Renal cortex interstitium (tissue), 15 donors: ENCODE results near the gene RAD51C. TPM values are rescaled to one million over a fixed set of nuclear protein-coding genes. Genes with fewer than 3 reads are reported as not detected.
"Not testable (repeated sequence)": the region's sequence is repeated elsewhere in the genome, so short reads cannot be mapped to it uniquely, and the experiment has no call there.

Experiments
- DNase-seq, 11 donors: peaks; one replicate each; pipeline ENCODE4 v3.0.0-alpha.2; 2013; ENCODE audit warnings: low read depth in 9 of 11, low spot score in 4 of 11; ENCODE audit errors: extremely low read depth in 1 of 11
- long read RNA-seq, 16 experiments: transcript quantifications; one replicate each; lab custom pipeline, GENCODE V29; 2026
- polyA plus RNA-seq, 3 donors: library from polyadenylated mRNA; unstranded; fragments of 120-200 nt; gene quantifications; one replicate each; pipeline ENCODE4 v1.2.1, GENCODE V29; 2013; ENCODE audit not compliant: insufficient read length in 3 of 3

The RAD51C gene
- 10 to 100 TPM; 40.2 to 50.0 (median 43.3) TPM for polyA plus RNA-seq
- long read RNA-seq, donor 1, partial matches to known transcripts: 0 of 6 reads
- long read RNA-seq, donor 1, other reads (novel, unspliced or antisense): 0 of 6 reads
- long read RNA-seq, donor 2, transcript RAD51C-203 (2 exons, 567 nt): major isoform, 8 of 18 reads
- long read RNA-seq, donor 2, partial matches to known transcripts: 6 of 18 reads
- long read RNA-seq, donor 2, other reads (novel, unspliced or antisense): 0 of 18 reads
- long read RNA-seq, donor 3, transcript RAD51C-201 (9 exons, 2,591 nt): major isoform, 9 of 15 reads
- long read RNA-seq, donor 3, partial matches to known transcripts: 0 of 15 reads
- long read RNA-seq, donor 3, other reads (novel, unspliced or antisense): 0 of 15 reads
- long read RNA-seq, donor 4, transcript RAD51C-201 (9 exons, 2,591 nt): major isoform, 7 of 14 reads
- long read RNA-seq, donor 4, transcript RAD51C-203 (2 exons, 567 nt): minor isoform, 6 of 14 reads
- long read RNA-seq, donor 4, partial matches to known transcripts: 0 of 14 reads
- long read RNA-seq, donor 4, other reads (novel, unspliced or antisense): 0 of 14 reads
- long read RNA-seq, donor 5: 0 reads
- long read RNA-seq, donor 6, partial matches to known transcripts: 0 of 8 reads
- long read RNA-seq, donor 6, other reads (novel, unspliced or antisense): 0 of 8 reads
- long read RNA-seq, donor 7, transcript RAD51C-203 (2 exons, 567 nt): major isoform, 12 of 24 reads
- long read RNA-seq, donor 7, partial matches to known transcripts: 6 of 24 reads
- long read RNA-seq, donor 7, other reads (novel, unspliced or antisense): 0 of 24 reads
- long read RNA-seq, donor 8: 0 reads
- long read RNA-seq, donor 9, transcript RAD51C-203 (2 exons, 567 nt): major isoform, 6 of 11 reads
- long read RNA-seq, donor 9, partial matches to known transcripts: 0 of 11 reads
- long read RNA-seq, donor 9, other reads (novel, unspliced or antisense): 0 of 11 reads
- long read RNA-seq, donor 10, partial matches to known transcripts: 0 of 8 reads
- long read RNA-seq, donor 10, other reads (novel, unspliced or antisense): 0 of 8 reads
- long read RNA-seq, donor 11, partial matches to known transcripts: 0 of 4 reads
- long read RNA-seq, donor 11, other reads (novel, unspliced or antisense): 0 of 4 reads
- long read RNA-seq, donor 12, partial matches to known transcripts: 0 of 3 reads
- long read RNA-seq, donor 12, other reads (novel, unspliced or antisense): 0 of 3 reads
- long read RNA-seq, donor 13: 0 reads
- long read RNA-seq, donor 14, transcript RAD51C-201 (9 exons, 2,591 nt): minor isoform, 5 of 16 reads
- long read RNA-seq, donor 14, transcript RAD51C-203 (2 exons, 567 nt): major isoform, 9 of 16 reads
- long read RNA-seq, donor 14, partial matches to known transcripts: 0 of 16 reads
- long read RNA-seq, donor 14, other reads (novel, unspliced or antisense): 0 of 16 reads
- long read RNA-seq, donor 15, partial matches to known transcripts: 0 of 3 reads
- long read RNA-seq, donor 15, other reads (novel, unspliced or antisense): 0 of 3 reads
- long read RNA-seq, donor 16, transcript RAD51C-201 (9 exons, 2,591 nt): minor isoform, 13 of 42 reads
- long read RNA-seq, donor 16, transcript RAD51C-203 (2 exons, 567 nt): major isoform, 16 of 42 reads
- long read RNA-seq, donor 16, partial matches to known transcripts: 8 of 42 reads
- long read RNA-seq, donor 16, other reads (novel, unspliced or antisense): 0 of 42 reads

GRCh38 chr17:58692239-58693055 lies at the start of gene RAD51C:
TSS of gene RAD51C (plus strand) at chr17:58692602. CDS start at chr17:58692644, 42 bp downstream.
- peak; percentile 56 to 82 (median 76) for DNase-seq

DNA sequence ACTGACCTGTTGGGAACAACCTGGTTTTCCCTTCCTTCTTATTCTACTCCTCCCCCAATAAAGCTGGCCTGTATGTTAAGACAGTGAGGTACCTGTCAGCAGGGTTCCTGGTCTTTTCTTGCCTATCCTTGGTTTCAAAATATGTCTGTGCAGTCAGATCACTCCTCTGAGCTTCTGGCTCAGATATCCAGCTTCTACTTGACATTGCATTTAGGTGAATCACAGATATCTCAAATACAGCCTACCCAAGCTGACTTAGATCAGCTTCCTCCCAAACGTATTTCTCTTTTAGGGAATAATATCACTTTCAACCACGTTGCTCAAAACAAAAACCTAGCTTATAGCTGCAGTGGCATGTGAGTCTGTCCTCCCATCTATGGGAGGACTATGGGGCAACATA lies 49.3 kb upstream of the RAD51C start:
- DNase-seq: no peak

DNA sequence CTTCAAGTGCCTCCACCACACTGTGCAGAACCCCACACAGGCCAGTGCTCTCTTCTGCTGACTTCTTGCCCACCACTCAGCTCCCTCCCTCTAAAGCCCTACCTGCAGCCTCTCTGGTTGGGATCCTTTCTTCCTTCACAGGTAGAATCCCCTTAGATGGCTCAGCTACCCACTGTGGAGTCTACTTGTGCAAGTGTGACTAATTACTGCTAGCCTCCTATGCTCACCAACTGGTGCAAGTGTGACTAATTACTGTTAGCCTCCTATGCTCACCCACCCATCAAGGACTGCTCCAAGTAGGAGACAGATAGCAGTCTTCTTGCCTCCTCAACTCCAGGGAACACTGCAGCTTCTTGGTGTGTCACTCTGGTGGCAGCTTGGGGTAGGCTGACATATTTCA lies 44.2 kb upstream of the RAD51C start:
- no peak for DNase-seq

DNA sequence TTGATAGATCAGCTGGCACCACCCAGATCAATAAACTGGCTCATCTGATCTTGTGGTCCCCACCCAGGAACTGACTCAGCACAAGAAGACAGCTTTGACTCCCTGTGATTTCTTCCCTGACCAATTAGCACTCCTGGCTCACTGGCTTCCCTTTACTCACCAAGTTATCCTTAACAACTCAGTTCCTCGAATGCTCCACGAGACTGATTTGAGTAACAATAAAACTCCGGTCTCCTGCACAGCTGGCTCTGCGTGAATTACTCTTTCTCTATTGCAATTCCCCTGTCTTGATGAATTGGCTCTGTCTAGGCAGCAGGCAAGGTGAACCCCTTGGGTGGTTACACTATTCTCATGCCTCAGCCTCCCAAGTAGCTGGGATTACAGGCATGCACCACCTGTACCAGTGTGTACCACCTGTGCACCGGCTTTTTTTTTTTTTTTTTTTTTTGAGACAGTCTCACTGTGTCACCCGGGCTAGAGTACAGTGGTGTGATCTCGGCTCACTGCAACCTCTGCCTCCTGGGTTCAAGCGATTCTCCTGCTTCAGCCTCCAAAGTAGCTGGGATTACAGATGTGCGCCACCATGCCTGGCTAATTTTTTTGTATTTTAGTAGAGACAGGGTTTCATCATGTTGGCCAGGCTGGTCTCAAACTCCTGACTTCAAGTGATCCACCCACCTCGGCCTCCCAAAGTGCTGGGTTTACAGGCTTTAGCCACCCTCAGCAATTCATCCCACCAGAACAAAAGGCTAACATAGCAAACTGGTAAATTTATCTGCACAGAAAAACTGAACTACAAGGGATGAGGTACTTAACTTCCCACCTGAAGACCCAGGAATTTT lies 34.2 kb upstream of the RAD51C start:
- not testable (repeated sequence) for DNase-seq

DNA sequence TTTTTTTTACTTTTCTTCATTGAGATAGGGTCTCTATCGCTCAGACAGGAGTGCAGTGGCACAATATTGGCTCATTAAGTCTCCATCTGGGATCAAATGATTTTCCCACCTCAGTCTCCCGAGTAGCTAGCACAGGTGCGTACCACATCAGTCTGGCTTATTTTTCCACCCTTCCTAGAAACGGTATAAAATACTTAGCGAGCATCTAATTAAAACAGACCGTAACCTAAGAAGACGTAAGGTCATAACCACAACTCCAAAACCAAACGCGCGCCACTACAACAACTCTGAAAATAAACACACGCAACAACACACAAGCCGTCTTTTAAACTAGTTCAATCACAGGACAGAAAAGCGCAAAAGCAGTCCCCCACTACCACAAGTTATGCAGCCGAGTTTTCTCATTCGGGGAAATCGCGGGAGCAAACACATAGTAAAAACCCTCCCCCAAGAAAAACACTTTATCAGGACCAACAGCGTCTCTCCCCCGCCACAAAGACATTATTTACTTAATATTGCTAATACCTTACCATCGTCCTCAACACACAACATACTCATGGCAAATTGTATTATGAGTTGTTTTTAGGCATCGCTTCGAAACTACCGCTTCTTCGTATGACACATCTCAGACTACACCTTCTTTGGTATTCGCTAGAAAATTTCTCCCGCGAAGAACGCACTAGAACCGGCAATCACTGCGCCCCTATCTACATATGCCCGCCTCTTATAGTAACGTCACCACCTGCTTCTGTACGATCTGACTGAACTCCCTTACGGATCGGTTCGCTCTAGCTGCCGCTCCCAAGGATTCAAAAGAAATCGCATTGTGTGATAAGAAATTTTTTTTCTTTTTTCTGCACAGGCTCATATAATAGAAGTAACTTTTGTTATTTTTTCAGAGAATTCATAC lies 33.3 kb upstream of the RAD51C start:
- peak; percentile 78 to 96 (median 94) for DNase-seq

GRCh38 chr17:58659714-58660084 lies 32.7 kb upstream of the RAD51C start:
- DNase-seq: not testable (repeated sequence)

GRCh38 chr17:58660621-58661020 lies 31.8 kb upstream of the RAD51C start:
- no peak for DNase-seq

DNA sequence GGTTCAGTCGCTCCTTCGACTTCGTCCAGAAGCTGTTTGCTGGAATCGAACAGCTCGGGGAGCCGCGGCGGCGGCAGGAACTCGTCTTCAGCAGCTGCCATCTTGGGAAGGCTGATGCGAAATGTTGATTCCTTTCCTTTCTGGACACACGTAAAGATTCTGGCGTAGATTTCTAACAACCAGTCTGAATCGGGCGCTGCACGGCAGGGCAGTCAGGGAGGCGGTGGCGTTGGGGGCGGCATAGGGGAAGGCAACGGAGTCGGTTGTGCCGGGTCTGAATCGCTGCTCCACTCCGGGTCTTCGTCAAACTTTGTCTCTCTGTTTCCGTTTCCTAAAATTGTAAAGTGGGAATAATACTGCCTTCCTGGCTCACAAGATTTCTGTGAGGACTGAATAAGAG lies 30.9 kb upstream of the RAD51C start:
- DNase-seq: no peak

- no peak for DNase-seq
Measured at GRCh38 chr17:58664302-58664701, 28.1 kb upstream of the RAD51C start.

DNA sequence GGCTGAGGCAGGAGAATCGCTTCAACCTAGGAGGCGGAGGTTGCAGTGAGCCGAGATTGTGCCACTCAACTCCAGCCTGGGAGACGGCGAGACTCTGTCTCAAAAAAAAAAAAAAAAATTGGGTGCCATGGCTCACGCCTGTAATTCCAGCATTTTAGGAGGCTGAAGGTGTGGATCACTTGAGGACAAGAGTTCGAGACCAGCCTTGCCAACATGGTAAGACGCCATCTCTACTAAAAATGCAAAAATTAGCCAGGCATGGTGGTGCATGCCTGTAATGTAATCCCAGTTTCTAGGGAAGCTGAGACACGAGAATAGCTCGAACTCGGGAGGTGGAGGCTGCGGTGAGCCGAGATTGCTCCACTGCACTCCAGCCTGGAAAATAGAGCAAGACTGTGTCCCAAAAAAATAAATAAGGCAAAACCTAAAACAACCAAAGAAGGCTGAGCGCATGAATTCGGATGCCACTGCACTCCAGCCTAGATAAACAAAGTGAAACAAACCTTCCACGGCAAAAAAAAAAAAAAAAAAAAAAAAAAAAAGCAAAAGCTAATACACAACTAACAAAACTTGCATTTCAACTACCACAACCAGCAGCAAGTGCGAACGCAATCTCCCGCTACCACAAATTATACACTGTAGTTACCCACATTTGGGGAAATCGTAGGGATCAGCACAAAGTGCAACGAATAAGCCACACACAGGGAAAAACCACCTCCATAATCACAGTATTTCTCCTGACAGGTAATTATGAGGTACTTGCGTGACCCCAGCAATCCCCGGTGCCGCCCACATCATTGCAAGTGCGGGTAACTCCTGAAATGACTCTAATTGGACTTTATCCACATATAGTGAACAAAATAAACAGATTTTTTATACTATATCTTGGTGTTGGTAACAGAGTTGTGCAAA lies 26.2 kb upstream of the RAD51C start:
- no peak for DNase-seq

DNA sequence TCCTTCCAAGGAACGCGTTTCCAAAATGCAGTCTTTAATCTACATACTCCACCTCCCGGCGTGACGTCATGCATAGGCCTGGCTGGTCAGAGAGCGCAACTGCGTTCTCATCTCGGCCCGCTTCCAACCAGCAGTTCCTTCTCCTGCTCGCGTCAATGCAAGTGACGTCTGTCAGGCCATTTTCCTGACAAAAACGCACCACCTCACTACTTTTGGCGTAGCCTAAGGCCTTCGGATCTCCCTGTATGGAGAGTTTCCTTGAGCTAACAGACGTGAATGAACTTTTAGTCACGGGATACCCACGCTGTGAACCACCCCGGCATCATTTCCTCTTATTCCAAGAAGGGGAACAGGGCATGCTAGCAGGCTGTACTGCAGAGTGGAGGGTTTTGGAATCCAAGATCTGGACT lies 25.5 kb upstream of the RAD51C start:
- peak in 6 of 11 donors; percentile 21 to 33 (median 25) for DNase-seq

DNA sequence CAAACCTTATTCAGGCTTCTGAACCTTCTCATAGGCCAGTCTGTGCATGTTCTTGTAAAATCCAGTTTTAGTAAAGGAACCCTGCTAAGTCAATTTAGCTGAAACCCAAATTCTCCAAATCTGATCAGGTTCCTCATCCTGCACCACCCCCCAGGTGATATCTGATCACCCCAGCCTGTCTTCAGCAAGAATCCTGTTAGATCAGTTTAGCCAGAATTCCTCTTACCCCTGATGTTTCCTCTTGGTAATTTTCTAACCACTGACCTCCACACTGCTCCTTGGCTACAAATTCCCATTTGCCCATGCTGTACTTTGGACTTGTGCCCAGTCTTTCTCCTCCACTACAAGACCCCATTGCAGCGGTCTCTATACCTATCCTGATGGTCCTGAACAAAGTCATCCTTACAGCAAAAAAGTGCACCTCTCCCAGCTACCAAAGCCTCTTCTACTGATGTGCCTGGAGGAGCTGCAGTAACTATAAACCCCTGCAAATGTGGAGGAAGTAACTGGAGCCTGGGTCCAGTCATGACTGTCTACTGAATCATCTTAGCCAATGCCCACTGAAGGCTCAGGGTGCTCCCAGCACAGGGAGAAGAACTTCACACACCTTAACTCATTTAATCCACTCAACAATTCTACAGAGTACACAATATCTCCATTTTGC lies 24.3 kb upstream of the RAD51C start:
- no peak for DNase-seq

DNA sequence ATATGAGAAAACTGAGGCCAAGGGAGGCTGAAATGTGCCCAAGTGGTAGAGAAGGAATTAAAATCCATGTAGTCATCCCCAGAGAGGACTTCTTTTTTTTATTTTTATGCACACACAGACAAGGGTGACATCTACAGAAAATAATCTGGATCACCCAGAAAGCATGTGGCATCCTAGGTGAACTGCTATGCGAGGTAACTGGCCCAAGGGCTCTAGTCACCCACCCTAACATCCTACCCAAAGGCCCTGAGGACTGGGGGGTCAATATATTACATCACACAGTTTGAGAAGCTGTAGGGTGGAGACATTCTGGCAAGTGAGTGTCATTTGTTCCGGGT lies 23.8 kb upstream of the RAD51C start:
- DNase-seq: no peak

GRCh38 chr17:58669853-58670252 lies 22.5 kb upstream of the RAD51C start:
- no peak for DNase-seq
